Erythroblast (primary cell): Measurements from ENCODE around the gene FOXS1.

ENCODE experiments used
- GATA1 ChIP-seq: IDR thresholded peaks from 2 replicates; pipeline ENCODE4 v1.6.1; 2011; ENCODE audit warnings: low read depth, mild to moderate bottlenecking, control low read depth, low read length, moderate library complexity
- POLR2A ChIP-seq: IDR thresholded peaks from 2 replicates; pipeline ENCODE4 v1.6.1; 2011; ENCODE audit warnings: mild to moderate bottlenecking, low read length

GRCh38 chr20:31848088-31848999 is 2.9 kb upstream of the FOXS1 start:
- TF ChIP-seq POLR2A: no peak
- no peak for TF ChIP-seq GATA1
